Stimulated activated CD4-positive, alpha-beta T cell treated with anti-CD3 and anti-CD28 coated beads, TNF-alpha, amount 100 ng/mL, for 1 hour (primary cell): ENCODE results near the gene NSG2.
"Not testable (repeated sequence)": the region's sequence is repeated elsewhere in the genome, so short reads cannot be mapped to it uniquely, and the experiment has no call there.

Source experiments
- DNase-seq, 3 donors: peaks; one replicate each; pipeline ENCODE4 v3.0.0-alpha.2; 2020; ENCODE audit warnings: low read depth in 3 of 3, low spot score in 1 of 3

Gene NSG2

DNA sequence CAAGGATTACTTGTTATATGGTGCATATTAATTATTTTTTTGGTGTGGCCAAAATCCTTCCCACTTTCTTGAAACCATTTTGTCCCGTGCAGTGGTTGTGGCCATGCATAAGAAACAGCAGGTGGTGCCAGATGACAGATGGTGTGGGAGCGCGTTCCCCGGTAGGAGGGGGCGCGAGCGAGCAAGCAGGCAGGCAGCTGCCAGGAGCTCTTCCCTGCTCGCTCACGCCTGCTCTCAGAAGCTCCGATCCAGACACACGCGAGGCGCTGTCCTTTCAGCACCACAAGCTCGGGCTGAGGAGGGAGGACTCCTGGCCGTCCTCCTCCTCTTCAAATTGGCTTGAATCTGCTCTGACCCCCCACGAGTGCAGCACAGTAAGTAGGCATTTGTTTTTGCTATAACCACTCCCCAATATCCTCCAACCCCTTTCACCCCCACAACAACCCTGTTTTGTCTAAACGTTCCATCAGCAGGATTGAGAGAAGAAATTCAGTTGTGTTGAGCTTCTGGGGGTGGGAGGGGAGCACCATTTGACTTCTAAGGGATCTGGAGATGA, at the start of gene NSG2:
Gene NSG2, plus strand, starts transcription at position 237 of the 556 bp plus-strand sequence. CDS start 1,050 bp downstream, outside the sequence.
- no peak for DNase-seq

DNA sequence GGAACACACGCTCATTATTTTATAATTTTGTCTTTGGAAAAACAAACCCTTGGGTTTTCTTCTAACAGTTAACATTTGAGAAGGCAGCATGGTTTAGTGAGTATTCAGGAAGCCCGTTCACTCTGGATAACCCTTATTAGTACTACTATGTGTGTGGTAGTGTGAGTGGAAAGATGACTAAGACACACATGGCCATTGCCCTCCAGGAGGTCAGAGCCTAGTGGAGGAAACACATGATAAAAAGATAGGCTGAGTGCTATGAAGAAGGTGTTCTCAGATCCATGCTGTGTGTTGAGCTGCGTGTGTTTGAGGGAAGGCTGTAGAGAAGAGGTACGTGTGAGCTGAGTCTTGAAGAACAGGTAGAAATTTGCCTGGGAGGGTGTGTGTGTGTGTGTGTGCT, 48.2 kb upstream of the NSG2 start:
- DNase-seq, result no peak

DNA sequence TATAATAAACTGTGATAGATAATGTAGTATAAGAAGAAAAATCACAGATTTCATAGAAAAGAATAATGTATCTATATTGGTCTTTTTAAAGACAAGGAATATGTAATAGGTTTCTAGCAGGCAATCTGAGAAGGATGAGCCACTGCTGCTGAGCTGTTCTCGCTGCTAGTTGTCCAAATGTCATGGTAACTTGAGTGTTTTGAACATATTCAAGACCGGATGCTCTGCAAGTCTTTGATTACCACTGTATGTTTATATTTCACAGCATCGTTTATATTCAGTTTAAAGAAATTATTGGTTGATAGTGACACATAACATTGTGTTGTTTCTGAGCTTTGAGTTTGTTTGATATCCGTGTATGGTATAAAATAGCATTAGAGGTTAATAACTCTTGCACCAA, 47.0 kb upstream of the NSG2 start:
- no peak for DNase-seq

DNA sequence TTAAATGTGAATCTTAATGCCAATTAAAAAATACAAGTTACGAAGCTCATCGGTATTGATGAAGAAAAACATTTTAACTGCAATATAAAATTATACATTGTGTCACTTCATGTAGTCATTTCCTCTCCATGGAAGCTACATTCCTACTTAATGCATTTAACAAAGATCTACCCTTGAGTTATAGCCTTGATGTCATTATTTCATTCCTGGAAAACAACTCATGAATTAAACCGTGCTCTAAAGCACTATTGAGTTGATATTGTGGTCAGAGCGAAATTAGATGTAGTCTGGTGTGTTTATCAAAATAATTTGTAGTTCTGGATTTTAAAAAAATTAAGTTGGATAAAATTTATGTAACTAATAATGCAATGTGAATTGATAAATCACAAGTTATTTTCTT, 45.4 kb upstream of the NSG2 start:
- no peak for DNase-seq

DNA sequence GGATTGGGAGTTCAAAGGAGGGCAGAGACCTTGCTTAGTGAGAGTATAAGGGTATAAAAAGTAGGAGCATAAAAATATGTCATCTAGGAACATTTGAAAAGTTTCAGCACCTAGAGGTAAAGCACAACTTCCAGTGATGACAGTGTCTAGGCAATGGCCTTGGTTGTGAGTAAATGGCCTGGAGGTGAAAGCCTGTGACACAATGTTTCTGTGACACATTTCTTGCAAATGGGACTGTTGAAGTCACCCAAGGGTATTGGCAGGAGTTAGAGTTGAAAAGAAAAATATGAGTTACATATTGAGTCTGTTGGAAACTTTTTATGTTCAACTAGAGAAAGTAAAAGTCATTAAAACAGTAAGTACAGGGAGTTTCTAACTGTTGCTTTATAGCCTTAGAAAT, 41.7 kb upstream of the NSG2 start:
- DNase-seq, result no peak

DNA sequence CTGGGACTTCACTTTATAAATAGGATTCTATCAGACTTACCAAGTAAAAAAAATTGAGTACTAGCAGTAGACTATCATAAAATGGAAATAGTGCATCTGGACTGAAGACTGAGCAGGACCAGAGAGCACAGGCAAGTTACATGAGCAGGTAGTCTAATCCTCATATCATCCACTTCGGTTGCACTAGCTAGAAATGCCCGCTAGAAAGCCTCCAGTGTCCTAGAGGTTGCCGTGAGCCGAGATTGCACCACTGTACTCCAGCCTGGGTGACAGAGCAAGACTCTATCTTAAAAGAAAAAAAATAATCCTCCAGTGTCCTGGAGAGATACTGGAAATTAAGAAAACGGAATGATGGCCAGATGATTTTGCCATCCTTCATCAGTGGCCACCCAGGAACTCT, 36.6 kb upstream of the NSG2 start:
- no peak for DNase-seq

DNA sequence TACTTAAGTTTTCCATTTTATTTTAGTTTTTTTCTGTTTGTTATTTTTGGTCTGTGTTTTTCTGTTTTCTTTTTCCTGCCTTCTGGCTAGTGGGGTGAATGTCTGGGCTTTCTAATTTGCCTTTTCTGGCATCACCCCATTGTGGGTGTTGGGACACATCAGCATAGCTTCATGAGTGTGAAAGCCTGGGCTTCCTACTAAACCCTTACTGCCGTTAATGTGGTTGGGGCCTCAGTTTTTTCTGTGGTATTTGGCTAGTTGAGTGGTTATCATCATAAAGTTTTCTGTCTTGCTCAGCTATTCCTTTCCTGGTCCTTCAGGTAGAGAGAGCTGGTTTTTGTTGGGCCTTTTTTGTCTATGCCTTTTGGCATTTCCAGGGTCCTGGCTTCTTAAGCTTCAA, 35.1 kb upstream of the NSG2 start:
- no peak for DNase-seq

DNA sequence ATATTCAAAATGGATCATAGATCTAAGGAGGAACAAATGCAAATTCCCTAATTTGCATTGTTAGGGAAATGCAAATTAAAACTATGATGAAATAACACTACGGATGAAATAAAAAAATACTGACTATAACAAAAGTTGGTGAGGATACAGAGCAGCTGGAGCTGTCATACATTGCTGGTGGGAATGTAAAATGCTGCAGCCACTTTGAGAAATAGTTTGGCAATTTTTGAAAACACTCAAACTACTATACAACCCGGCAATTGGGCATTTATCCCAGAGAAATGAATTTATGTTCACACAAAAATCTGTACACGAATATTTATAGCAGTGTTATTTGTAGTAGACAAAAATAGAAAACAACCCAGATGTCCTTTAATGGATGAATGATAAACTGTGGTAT, 34.1 kb upstream of the NSG2 start:
- no peak for DNase-seq

DNA sequence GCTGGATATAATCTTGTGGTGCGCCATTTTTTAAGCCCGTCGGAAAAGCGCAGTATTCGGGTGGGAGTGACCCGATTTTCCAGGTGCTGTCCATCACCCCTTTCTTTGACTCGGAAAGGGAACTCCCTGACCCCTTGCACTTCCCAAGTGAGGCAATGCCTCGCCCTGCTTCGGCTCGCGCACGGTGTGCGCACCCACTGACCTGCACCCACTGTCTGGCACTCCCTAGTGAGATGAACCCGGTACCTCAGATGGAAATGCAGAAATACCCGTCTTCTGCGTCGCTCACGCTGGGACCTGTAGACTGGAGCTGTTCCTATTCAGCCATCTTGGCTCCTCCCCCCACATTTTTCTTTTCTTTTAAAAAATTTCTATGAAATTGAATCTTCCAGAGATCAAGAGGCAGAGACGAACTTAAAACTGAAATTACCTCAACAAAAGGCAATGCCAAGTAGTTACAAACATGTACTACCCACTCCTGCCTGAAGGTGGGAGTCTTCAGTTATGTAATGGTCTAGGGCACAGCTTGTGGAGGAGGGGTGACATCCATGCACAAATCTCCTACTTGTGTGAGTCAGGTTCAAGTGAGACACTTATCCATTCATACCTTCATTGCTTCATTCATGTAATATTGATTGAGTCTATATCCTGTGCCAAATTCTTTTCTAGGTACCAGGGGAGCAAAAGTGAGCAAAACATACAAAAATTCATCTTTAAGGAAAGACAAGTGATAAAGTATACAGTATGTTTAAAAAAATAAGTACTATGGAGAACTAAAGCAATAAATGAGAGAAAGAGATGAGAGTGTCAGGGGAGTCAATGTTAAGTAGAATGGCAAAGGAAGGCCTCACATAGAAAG, 25.2 kb upstream of the NSG2 start:
- not testable (repeated sequence) for DNase-seq

DNA sequence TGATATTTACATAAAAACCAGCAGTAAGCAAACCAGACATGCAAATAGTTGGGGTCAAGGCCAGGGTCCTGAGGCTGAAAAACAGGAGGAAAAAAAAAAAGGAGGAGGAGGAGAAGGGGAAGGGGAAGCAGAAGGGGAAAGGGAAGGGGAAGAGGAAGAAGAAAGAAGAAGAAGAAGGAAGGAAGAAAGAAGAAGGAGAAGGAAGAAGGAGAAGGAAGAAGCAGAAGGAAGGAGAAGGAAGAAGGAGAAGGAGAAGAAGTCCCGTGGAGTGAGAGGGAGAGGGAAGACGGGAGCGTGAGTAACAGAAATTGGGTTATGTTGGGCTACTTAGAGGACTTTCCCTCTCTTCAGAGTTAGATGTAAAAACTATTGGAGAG, 24.6 kb upstream of the NSG2 start:
- no peak for DNase-seq

DNA sequence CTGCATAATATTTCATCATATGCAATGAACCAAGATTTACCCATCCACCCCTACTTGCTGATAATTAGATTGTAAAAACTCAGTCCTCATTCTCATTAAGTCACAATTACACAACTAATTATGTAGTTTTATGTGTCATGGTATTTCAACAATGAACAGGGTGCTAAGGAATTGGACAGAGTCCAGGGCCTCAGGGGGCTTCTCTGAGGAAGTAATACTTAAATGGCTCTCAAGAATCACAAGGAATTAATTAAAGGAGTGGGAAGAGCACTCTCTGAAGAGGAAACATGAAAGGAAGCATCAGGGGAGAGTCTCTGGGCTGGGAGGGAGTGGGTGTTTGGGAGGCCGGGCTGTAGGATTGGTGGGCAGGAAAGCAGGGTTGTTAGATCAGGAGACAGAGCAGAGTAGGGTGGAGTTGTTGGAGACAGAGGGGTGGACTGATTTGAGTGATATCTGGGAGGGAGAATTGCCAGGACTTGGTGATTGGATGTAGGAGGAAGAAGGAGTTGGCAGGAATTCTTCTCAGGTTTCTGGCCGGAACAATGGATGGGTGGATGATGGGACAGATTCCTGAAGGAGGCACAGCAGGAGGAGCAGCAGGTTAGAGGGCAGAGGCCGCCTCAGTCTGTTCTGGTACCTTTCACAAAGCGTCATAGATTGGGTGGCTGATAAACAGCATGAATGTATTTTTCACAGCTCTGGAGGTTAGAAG, 23.0 kb upstream of the NSG2 start:
- no peak for DNase-seq

DNA sequence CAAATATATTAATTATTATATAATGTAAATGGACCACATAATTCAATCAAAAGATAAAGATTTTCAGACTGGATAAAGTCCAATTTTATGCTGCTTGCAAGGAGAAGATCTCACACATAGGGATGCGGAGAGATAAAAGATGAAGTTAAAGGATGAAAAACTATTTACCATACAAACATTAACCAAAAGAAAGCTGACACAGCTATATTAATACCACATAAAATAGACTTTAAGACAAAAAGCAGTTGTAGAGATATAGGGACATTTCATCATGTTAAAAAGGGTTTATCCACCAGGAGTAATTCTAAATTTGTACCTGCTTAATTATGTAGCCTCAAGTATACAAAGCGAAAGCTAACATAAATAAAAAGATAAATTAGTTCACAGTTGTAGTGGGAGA, 15.2 kb upstream of the NSG2 start:
- DNase-seq, result no peak

DNA sequence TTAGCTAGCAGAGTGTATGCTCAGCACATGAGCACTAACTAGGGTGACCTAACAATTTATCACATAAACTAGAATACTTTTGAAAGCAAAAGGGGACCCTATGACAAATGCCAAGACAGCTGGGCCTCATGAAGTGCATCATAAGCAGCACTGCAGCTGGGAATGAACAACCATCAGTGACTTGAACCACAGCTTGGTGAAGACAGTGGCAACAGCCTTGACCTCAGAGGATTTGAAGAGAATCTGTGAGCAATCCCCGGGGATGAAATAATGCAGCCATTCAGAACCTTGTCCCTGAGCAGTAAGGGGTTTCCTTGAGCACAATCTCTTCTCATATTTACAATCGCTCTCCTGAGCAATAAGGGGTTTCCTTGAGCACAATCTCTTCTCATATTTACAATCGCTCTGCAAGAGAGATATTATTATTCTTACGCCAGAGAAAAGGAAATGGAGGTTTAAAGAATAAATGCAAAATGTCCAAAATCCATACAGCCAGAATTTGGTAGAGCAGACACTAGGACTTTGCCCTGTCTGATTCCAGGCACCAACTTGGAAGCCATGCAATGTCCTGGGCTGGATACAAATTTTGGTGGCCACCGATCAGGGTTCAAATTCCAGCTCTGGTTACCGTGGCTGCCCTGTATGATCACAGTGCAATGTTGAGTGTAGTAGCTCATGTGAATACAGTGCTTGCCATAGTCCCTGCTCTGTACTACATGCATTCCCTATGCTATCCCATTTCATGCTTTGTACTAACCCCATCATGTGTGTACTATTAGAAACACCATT, 846 bp upstream of the NSG2 start:
- DNase-seq, result no peak

DNA sequence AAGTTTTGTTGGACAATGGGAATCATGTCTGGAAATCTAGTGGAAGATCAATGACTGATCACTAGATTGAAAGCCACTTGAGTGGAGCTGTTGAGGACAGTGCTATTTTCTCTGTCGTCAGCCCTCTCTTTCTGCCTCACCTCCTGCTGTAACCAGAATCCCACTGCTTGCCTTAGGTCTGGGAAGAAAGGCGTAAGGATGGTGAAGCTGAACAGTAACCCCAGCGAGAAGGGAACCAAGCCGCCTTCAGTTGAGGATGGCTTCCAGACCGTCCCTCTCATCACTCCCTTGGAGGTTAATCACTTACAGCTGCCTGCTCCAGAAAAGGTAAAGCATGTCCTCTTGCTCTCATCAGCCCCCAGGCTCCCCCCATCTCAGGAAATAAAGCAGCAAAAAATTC, 1.1 kb downstream of the NSG2 start:
- DNase-seq, result no peak

DNA sequence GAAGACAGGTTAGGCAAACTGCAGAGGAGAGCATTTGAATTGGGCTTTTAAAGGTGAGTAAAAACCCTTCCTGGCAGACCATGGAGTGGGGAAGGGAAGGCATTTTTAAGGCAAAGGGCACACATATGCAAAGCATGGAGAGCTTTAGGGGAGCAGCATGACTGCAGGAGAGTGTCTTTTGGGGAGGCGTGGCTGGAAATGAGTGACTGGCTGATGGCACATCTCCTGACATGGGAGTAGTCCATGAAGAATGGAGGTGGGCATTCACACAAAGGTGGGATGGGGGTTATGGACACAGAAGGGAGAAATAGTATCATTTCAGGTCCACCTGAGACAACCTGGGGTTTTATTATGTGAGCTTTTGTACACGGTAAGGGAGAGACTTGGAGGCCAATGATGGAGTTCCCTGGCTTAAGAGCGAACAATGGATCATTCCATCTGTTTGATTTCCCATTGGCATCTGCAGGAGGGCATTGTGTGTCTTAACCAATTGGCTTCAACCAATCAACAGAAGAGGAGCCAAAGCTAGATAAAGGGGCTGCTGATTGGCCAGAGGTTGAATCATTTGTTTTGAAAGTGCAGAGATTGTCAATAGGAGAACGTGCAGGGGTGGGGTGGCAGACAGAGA, 2.1 kb downstream of the NSG2 start:
- DNase-seq, result no peak

DNA sequence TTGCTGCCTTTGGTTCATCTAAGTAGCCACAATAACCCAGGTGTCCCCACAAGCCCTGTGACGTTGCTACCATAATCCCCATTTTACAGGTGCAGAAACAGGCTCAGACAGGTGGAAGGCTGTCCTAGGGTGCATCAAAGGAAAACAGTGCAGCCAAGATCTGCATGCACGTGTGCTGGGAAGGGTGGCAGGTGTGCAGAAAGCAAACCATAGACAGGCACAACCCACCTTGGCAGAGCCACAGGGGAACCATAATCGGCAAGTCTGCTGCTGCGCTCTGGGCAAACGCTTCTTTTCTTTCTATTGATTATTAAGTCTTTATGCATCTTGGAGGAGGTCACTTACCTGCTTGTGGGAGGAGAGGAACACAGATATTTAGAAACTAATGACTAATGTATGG, 7.1 kb downstream of the NSG2 start:
- no peak for DNase-seq

DNA sequence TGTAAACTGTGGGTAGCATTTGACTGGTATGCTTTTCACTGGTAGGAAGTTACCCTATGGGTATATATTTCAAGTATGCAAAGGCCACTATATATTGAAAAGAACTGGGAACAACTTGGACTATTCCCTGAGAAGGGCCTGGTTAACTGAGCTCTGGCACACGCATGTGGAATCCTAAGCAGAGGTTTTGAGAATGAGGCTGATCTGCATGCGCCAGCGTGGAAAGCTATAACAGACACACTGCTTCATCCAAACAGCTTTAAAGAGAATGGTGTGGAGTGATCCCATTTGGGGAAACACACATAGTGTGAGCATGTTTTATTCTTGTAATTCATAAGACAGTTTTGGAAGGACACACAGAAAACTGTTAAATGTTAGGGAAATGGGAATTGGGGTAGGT, 8.4 kb downstream of the NSG2 start:
- DNase-seq, result no peak

DNA sequence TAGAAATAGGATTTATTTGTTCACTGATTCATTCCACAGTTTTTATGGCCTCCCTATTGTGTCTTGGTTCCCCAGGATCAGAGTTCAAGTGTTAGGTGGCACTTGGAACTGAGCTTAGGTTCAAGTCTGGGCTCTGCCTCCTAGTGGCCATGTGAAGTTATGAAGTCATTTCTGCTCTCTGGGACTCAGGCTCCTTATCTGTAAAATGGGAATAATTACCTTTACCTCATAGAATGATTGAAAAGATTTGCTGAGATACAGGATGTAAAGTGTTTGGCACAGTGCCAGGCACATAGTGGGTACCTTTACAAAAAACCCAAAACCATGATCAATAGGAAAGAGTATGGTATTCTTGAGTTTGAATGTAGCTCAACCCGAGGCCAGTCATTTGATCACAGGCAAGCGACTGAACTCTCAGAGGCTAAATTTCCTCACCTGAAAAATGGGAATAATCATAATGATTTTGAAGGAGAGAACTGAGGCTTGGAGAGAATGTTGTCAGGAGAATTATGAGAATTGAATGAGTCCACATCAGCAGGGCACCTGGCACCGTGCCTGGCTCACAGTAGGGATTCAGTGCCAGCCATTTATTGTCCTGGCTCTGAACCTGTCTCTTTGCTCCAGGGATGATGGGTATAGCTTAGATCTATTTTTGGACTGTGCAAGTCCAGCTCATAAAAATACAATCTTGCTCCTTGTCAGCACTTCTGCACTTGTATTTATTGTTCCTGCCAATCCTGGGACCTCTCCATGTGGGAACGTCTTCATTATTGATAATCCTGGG, 10.8 kb downstream of the NSG2 start:
- DNase-seq, result no peak

DNA sequence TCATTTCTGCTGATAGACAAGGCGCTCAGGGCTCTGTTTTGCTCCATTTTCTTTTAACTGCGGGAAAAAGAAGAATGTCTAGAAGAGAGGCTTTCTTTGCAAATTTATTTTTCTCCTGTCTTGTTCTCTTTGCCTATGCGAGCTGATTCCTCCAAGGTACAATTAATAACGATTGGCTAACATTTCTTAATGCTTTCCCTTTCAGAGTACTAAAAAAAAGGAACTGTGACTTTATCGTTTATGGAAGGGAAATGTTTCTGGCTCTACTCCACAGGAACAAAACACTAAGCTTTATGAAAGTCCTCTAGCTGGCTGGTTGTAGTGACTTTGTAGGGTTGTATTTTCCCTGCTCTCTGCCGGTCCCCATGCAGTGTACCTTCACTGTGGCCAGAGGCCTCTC, 11.7 kb downstream of the NSG2 start:
- no peak for DNase-seq

DNA sequence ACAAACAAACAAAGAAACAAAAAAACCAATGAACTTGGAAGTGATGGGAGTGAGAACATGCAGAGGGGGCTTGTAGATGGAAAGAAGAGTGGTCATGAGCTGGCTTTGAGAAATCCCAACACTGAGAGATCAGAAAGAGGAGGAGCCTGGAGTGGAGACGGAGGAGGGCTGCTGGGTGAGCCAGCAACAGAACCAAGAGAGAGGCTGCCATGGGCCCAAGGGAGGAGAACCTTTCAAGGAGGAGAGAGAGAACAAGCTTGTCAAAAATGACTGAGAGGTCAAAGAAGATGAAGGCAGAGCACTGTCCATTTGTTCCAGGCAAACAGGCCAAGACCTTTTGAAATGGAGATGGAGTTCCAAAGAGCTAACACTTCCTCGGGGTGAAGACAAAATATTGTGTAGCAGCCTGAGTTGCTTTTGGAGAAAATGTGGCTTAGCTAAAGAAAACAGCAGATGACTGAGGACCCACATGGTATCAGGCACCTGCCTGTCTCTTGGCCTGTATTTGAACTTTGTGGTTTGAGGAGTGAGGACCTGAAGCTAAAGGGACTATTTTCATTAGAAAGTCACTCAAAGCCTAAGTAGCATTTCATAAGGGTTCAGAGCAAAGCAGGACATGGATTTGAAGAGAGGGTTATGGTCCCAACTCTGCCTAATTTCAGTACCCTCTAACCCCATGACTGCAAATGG, 13.1 kb downstream of the NSG2 start:
- DNase-seq, result no peak
